ENCODE measurements around the gene PCMT1. TPM values are rescaled to one million over a fixed set of nuclear protein-coding genes. Genes with fewer than 3 reads are reported as not detected.

The PCMT1 gene
- total and polyA plus RNA-seq, 2 of the 13 experiments (the other 11 are each of a cell fraction or from before 2014, with no cell fraction given), result 112 to 169 TPM

DNA sequence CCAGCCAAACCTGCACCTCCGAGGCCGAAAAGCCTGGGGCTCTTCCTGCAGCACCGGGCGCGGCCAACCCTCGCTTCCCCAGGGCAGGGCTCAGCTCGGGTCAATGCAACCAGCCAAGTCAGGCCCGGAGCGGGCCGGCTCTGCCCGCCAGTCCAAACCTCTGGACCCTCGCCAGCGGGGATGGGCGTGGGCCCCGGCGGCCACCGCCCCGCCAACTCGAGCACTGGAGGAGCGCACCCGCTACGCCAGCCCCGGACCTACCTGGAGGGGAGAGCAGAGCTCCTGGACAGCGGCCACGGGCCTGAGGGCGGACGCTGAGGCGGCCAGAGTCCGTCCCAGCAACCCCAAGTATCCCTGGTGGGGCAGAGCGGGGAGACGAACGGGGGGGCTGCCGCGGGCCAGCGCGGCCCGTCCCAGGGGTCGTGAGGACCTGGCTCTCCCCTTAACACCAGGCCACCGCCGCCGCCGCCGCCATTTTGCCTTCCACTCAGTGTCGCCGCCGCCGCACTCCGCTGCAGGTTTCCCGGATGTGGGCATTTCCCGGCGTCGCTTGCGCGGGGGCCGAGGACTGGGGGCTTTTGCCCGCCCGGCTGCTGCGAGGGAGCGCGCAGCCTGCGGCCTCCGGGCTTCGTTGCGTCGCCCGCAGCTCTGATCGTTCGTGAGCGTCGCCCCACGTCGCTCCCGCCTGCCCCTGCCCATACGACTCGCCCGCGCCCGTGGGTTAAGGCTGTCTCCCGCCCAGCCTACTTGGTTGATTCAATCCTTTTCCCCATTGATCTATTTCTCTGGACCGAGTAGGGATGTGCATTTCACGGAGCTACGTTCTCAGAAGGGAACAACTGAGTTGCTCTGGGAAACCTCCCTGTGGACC is 31.7 kb upstream of the PCMT1 start, which contains the start of gene LATS1 (continued):
- TF ChIP-seq, protein P1, sequence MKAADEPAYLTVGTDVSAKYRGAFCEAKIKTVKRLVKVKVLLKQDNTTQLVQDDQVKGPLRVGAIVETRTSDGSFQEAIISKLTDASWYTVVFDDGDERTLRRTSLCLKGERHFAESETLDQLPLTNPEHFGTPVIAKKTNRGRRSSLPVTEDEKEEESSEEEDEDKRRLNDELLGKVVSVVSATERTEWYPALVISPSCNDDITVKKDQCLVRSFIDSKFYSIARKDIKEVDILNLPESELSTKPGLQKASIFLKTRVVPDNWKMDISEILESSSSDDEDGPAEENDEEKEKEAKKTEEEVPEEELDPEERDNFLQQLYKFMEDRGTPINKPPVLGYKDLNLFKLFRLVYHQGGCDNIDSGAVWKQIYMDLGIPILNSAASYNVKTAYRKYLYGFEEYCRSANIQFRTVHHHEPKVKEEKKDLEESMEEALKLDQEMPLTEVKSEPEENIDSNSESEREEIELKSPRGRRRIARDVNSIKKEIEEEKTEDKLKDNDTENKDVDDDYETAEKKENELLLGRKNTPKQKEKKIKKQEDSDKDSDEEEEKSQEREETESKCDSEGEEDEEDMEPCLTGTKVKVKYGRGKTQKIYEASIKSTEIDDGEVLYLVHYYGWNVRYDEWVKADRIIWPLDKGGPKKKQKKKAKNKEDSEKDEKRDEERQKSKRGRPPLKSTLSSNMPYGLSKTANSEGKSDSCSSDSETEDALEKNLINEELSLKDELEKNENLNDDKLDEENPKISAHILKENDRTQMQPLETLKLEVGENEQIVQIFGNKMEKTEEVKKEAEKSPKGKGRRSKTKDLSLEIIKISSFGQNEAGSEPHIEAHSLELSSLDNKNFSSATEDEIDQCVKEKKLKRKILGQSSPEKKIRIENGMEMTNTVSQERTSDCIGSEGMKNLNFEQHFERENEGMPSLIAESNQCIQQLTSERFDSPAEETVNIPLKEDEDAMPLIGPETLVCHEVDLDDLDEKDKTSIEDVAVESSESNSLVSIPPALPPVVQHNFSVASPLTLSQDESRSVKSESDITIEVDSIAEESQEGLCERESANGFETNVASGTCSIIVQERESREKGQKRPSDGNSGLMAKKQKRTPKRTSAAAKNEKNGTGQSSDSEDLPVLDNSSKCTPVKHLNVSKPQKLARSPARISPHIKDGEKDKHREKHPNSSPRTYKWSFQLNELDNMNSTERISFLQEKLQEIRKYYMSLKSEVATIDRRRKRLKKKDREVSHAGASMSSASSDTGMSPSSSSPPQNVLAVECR (CRISPR knock-in tag; IDR thresholded peaks at IDR 0.05; ENCODE audit: borderline replicate concordance), result peak; percentile 97
- peak; percentile 97 for TF ChIP-seq YEATS2 (CRISPR knock-in tag; IDR thresholded peaks at IDR 0.05; ENCODE audit: borderline replicate concordance)
- 0 out of 2 replicates have a peak, but pooled peaks have one; percentile 62 for TF ChIP-seq ZNF839 (CRISPR knock-in tag; IDR thresholded peaks at IDR 0.05; ENCODE audit: borderline replicate concordance)
- TF ChIP-seq EEA1 (CRISPR knock-in tag; IDR thresholded peaks at IDR 0.05; ENCODE audit: borderline replicate concordance), result peak; percentile 94
- 0 out of 2 replicates have a peak, but pooled peaks have one; percentile 42 for TF ChIP-seq ZNF10 (CRISPR knock-in tag; IDR thresholded peaks at IDR 0.05; ENCODE audit: borderline replicate concordance, low read depth)
- TF ChIP-seq POLR2AphosphoS5 (IDR thresholded peaks at IDR 0.05; ENCODE audit: low read depth, low read length), result peak; percentile 92
- peak; percentile 24 for TF ChIP-seq ZNF800 (CRISPR knock-in tag; IDR thresholded peaks at IDR 0.05)
- TF ChIP-seq ZFX (CRISPR knock-in tag; IDR thresholded peaks at IDR 0.05; ENCODE audit: low read depth), result peak; percentile 99
- 0 out of 2 replicates have a peak, but pooled peaks have one; percentile 2 for TF ChIP-seq ZNF672 (CRISPR knock-in tag; IDR thresholded peaks at IDR 0.05)
- no peak for TF ChIP-seq ZBTB34 (CRISPR knock-in tag; IDR thresholded peaks at IDR 0.05)
- TF ChIP-seq AHDC1 (CRISPR knock-in tag; IDR thresholded peaks at IDR 0.05; ENCODE audit: borderline replicate concordance), result peak; percentile 72
